Daoy (cell line): ENCODE measurements around the gene ADAMTS2. TPM values are rescaled to one million over a fixed set of nuclear protein-coding genes. Genes with fewer than 3 reads are reported as not detected.

Experiments
- DNase-seq: peaks from one replicate; pipeline ENCODE4 v3.0.0-alpha.2; 2015; ENCODE audit warnings: low read depth
- total RNA-seq: library from RNA; depleted of rRNA; stranded (reverse); fragments of >200 nt; shearing (Covaris generic); gene quantifications from 2 replicates; pipeline ENCODE4 v1.2.3, GENCODE V29; 2014

ADAMTS2 gene
- total RNA-seq, 1 experiment from 2014 or later, result 0.46 TPM

- DNase-seq, result no peak
Observed at GRCh38 chr5:179232091-179232735, 113.0 kb downstream of the ADAMTS2 start.

GRCh38 chr5:179231309-179231708, 114.0 kb downstream of the ADAMTS2 start:
- DNase-seq, result no peak

GRCh38 chr5:179230061-179230461, 115.2 kb downstream of the ADAMTS2 start:
- DNase-seq, result no peak

GRCh38 chr5:179229331-179229831, 115.9 kb downstream of the ADAMTS2 start:
- DNase-seq, result no peak

- no peak for DNase-seq
Observed at GRCh38 chr5:179228341-179229121, 116.7 kb downstream of the ADAMTS2 start.

GRCh38 chr5:179227580-179228311, 117.5 kb downstream of the ADAMTS2 start:
- DNase-seq, result no peak

- no peak for DNase-seq
Observed at GRCh38 chr5:179227229-179227579, 118.1 kb downstream of the ADAMTS2 start.

GRCh38 chr5:179226696-179227095, 118.6 kb downstream of the ADAMTS2 start:
- no peak for DNase-seq

GRCh38 chr5:179225387-179225786, 119.9 kb downstream of the ADAMTS2 start:
- DNase-seq, result no peak

- no peak for DNase-seq
Observed at GRCh38 chr5:179224741-179225140, 120.5 kb downstream of the ADAMTS2 start.

- DNase-seq, result no peak
Observed at GRCh38 chr5:179223961-179224360, 121.3 kb downstream of the ADAMTS2 start.

GRCh38 chr5:179223528-179223927, 121.7 kb downstream of the ADAMTS2 start:
- no peak for DNase-seq

GRCh38 chr5:179222246-179223017, 122.8 kb downstream of the ADAMTS2 start:
- DNase-seq, result no peak

- DNase-seq, result no peak
Observed at GRCh38 chr5:179221877-179222220, 123.4 kb downstream of the ADAMTS2 start.

- DNase-seq, result no peak
Observed at GRCh38 chr5:179221196-179221876, 123.9 kb downstream of the ADAMTS2 start.

- no peak for DNase-seq
Observed at GRCh38 chr5:179220716-179221115, 124.5 kb downstream of the ADAMTS2 start.

- no peak for DNase-seq
Observed at GRCh38 chr5:179219661-179220620, 125.3 kb downstream of the ADAMTS2 start.

- DNase-seq, result no peak
Observed at GRCh38 chr5:179218943-179219330, 126.3 kb downstream of the ADAMTS2 start.

- DNase-seq, result no peak
Observed at GRCh38 chr5:179217956-179218942, 127.0 kb downstream of the ADAMTS2 start.
